ENCODE measurements around the gene PREPL. TPM values are rescaled to one million over a fixed set of nuclear protein-coding genes. Genes with fewer than 3 reads are reported as not detected.

The PREPL gene
- polyA plus RNA-seq (20.0 to 36.4 TPM (median 29.1 TPM) in 3 replicates), polyA minus RNA-seq (6.5 to 38.5 TPM (median 25.1 TPM) in 3 replicates)
- 34.0 TPM for polyA plus RNA-seq (2011; ENCODE audit: low read depth)
- polyA plus RNA-seq (2011; cell fraction: cytosol; rRNA removed) = 15.1 and 31.8 TPM in 2 replicates
- polyA plus RNA-seq (2011; cell fraction: nucleus; rRNA removed) = 34.9 and 46.0 TPM in 2 replicates
- polyA plus RNA-seq (2012; ENCODE audit: low replicate concordance) = 17.6 and 21.0 TPM in 2 replicates
- 23.2 TPM for polyA minus RNA-seq (2011; cell fraction: cytosol; rRNA and poly(A)+ RNA removed)
- polyA minus RNA-seq (2011; cell fraction: nucleus; rRNA and poly(A)+ RNA removed) = 25.0 and 49.2 TPM in 2 replicates

DNA sequence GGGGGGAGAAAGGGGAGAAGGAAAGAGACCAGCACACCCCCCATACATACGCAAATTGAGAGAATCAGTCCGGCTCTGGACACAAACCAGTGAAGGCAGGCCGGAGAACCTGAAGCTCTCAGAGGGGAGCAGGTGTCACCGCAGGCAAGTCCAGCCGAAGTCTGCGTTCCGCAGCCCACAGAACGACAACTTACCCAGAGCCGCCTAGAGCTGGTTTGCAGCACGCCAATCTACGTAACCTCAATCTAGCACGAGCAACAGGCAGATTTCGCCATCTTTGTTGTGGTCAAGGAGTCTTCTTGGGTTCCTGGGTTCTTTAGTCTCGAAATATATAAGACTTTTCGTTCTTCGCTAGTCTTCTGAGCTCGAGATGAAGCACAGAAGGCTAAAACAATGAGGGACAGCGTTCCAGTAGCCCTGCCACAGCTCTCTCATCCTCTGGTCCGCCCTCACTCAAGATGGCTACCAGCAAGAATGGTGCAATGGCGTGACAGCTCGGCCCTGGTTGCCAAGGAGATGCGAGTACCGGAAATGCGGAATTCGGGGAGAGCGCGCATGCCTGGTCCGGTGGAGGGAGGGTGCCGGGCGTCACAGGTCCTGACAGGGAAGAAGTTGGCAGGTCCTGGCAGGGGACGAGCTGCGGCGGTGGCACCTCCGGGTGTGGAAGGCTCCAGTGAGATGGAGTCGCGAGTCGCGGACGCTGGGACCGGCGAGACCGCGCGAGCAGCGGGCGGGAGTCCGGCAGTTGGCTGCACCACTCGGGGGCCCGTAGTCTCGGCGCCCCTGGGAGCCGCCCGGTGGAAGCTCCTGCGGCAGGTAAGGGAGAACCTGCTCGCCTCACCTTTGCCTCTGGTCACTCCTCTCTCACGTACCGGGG lies at the start of gene PREPL, which contains the start of gene CAMKMT:
Gene PREPL, minus strand, starts transcription at position 165 of the 877 bp plus-strand sequence. CDS start 15,152 bp downstream, outside the sequence.
Gene CAMKMT, plus strand, starts transcription at position 618 of the 877 bp plus-strand sequence.
- peaks cover 54% of the 10 kb centered on the region for H3K79me2 ChIP-seq (ENCODE audit: control insufficient read depth, insufficient read depth, low read length)
- H4K20me1 ChIP-seq (ENCODE audit: control insufficient read depth, extremely low read depth, insufficient read depth, low read length) = no peaks in the 10 kb centered on the region
- H3K9ac ChIP-seq (ENCODE audit: control insufficient read depth, extremely low read depth, insufficient read depth, low read length) = peak within 1 kb of the TSS; percentile 89
- H3K36me3 ChIP-seq (ENCODE audit: control insufficient read depth in 2 of 2, extremely low read depth in 1 of 2, insufficient read depth in 2 of 2, low read length in 2 of 2) = no peaks in the 10 kb centered on the region
- H3K9me1 ChIP-seq (ENCODE audit: control insufficient read depth, extremely low read depth, insufficient read depth, low read length) = no peaks in the 10 kb centered on the region
- no peaks in the 10 kb centered on the region for H3K9me3 ChIP-seq (ENCODE audit: control insufficient read depth, low read depth, low read length)
- H3K4me2 ChIP-seq (ENCODE audit: control insufficient read depth, extremely low read depth, insufficient read depth, low read depth, low read length) = peak within 1 kb of the TSS; percentile 93
- dilution Hi-C loops (cut with MboI; ENCODE audit: extremely low pct_ligation_motif_present, low sequenced_read_pairs) = no loop called here
- peaks cover 20% of the 10 kb centered on the region for H3K4me1 ChIP-seq (ENCODE audit: control insufficient read depth, extremely low read depth, insufficient read depth, low read length)
- peak; percentile 72 for DNase-seq (ENCODE audit: low read depth, low spot score)
- peak within 1 kb of the TSS; percentile 70 to 98 (median 97) for H3K4me3 ChIP-seq (ENCODE audit: control insufficient read depth in 2 of 3, extremely low read depth in 1 of 3, insufficient read depth in 2 of 3, low read depth in 1 of 3, low read length in 3 of 3)
- H3K27me3 ChIP-seq (ENCODE audit: control insufficient read depth, extremely low read depth, insufficient read depth, low read length) = no peaks in the 10 kb centered on the region
- FAIRE-seq = peak; percentile 69
- no peak for TF ChIP-seq EZH2 (IDR thresholded peaks at IDR 0.05; ENCODE audit: low read length)
- TF ChIP-seq, protein P1, sequence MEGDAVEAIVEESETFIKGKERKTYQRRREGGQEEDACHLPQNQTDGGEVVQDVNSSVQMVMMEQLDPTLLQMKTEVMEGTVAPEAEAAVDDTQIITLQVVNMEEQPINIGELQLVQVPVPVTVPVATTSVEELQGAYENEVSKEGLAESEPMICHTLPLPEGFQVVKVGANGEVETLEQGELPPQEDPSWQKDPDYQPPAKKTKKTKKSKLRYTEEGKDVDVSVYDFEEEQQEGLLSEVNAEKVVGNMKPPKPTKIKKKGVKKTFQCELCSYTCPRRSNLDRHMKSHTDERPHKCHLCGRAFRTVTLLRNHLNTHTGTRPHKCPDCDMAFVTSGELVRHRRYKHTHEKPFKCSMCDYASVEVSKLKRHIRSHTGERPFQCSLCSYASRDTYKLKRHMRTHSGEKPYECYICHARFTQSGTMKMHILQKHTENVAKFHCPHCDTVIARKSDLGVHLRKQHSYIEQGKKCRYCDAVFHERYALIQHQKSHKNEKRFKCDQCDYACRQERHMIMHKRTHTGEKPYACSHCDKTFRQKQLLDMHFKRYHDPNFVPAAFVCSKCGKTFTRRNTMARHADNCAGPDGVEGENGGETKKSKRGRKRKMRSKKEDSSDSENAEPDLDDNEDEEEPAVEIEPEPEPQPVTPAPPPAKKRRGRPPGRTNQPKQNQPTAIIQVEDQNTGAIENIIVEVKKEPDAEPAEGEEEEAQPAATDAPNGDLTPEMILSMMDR (optimal IDR thresholded peaks at IDR 0.05 in 1 of 3, IDR thresholded peaks at IDR 0.05 in 1 of 3, conservative IDR thresholded peaks at IDR 0.05 in 1 of 3; ENCODE audit: extremely low read depth in 1 of 3, insufficient read depth in 2 of 3, low read length in 3 of 3) = no peak
- peak within 1 kb of the TSS; percentile 94 for H2AFZ ChIP-seq (ENCODE audit: control insufficient read depth, low read length)
- peak within 1 kb of the TSS; percentile 98 for H3K27ac ChIP-seq (ENCODE audit: control insufficient read depth, insufficient read depth, low read length)

DNA sequence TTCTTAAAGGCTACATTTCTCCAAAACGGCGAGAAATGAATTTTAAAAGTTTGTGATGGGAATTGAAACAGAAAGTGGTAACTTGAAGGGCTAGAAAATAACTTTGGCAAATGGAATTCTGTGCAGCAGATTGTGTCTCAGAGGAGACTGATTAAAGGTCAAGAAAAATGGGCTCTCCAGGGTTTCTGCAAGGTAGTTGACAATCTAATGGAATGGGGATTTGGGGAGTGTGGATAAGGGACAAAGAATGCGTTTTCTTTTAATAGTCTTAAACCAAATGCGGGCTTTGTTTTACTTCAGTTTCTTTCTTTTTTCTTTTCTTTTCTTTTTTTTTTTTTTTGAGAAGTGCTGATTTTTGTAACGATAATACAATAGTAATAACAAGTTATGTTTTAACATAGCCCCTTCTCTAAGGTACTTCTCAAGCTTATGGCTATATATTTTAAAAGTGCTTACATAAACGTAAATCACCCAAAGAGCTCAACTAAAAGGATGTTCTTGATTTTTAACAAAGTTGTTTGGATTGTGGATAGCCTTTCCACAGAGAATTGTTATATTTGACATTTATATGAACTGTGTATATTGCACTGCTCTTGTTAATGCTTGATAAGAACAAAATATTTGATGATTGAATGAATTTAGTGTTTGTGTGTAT lies 37.1 kb upstream of the PREPL start:
- H3K79me2 ChIP-seq (ENCODE audit: control insufficient read depth, insufficient read depth, low read length) = no peaks in the 10 kb centered on the region
- no peak overlapping the region for H3K27ac ChIP-seq (ENCODE audit: control insufficient read depth, insufficient read depth, low read length)
- H3K4me2 ChIP-seq (ENCODE audit: control insufficient read depth, extremely low read depth, insufficient read depth, low read depth, low read length) = no peak overlapping the region
- no peak for TF ChIP-seq EZH2 (IDR thresholded peaks at IDR 0.05; ENCODE audit: low read length)
- TF ChIP-seq, protein P1 (optimal IDR thresholded peaks at IDR 0.05 in 1 of 3, IDR thresholded peaks at IDR 0.05 in 1 of 3, conservative IDR thresholded peaks at IDR 0.05 in 1 of 3; ENCODE audit: extremely low read depth in 1 of 3, insufficient read depth in 2 of 3, low read length in 3 of 3) = no peak
- FAIRE-seq (no peak), DNase-seq (ENCODE audit: low read depth, low spot score) (no peak)
- no peaks in the 10 kb centered on the region for H3K36me3 ChIP-seq (ENCODE audit: control insufficient read depth in 2 of 2, extremely low read depth in 1 of 2, insufficient read depth in 2 of 2, low read length in 2 of 2)
- H3K4me1 ChIP-seq (ENCODE audit: control insufficient read depth, extremely low read depth, insufficient read depth, low read length) = no peaks in the 10 kb centered on the region
- H3K9me1 ChIP-seq (ENCODE audit: control insufficient read depth, extremely low read depth, insufficient read depth, low read length) = no peaks in the 10 kb centered on the region
- no peak overlapping the region for H3K4me3 ChIP-seq (ENCODE audit: control insufficient read depth in 2 of 3, extremely low read depth in 1 of 3, insufficient read depth in 2 of 3, low read depth in 1 of 3, low read length in 3 of 3)
- H2AFZ ChIP-seq (ENCODE audit: control insufficient read depth, low read length) = no peak overlapping the region
- dilution Hi-C loops (cut with MboI; ENCODE audit: extremely low pct_ligation_motif_present, low sequenced_read_pairs) = no loop called here
- H3K9ac ChIP-seq (ENCODE audit: control insufficient read depth, extremely low read depth, insufficient read depth, low read length) = no peak overlapping the region
- H3K27me3 ChIP-seq (ENCODE audit: control insufficient read depth, extremely low read depth, insufficient read depth, low read length) = no peaks in the 10 kb centered on the region
- no peaks in the 10 kb centered on the region for H4K20me1 ChIP-seq (ENCODE audit: control insufficient read depth, extremely low read depth, insufficient read depth, low read length)
- no peaks in the 10 kb centered on the region for H3K9me3 ChIP-seq (ENCODE audit: control insufficient read depth, low read depth, low read length)

Data from keratinocyte (primary cell).